ENCODE results near the gene DMD.
"Not testable (repeated sequence)": the region's sequence is repeated elsewhere in the genome, so short reads cannot be mapped to it uniquely, and the experiment has no call there.

The DMD gene

DNA sequence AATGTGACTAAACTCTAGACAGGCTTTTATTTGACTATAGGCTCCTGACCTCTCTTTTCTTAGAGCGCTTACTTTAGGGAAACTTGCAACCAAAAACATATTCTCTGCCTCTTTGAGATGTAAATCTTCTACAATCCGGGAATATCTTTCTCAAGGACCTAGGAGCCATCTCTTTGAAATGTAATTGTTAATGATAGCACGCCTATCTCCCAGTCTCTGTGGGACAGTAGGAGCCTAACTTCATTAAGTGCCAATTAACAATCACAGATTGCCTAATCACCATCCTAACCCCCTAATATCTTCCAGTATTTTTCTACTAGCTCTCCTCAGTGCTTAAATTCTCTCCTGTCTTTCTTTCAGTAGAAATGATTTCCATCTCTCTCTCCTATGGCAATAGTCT lies 628.6 kb downstream of the DMD start:
- DNase-seq = no peak

DNA sequence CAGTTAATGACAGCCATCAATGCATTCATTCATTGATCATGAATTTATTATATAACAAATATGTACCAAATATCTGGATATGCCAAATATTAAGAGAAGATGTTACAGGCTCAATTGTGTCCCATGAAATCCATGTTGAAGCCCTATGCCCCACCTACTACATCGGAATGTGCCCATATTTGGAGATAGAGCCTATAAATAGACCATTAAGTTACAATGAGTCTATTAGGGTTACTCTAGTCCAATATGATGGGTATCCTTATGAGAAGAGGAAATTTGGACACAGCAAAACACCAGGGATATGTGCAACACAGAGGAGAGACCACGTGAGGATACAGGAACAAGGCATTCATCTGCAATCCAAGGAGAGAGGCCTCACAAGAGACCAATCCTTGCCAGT lies 634.5 kb downstream of the DMD start:
- no peak for DNase-seq

DNA sequence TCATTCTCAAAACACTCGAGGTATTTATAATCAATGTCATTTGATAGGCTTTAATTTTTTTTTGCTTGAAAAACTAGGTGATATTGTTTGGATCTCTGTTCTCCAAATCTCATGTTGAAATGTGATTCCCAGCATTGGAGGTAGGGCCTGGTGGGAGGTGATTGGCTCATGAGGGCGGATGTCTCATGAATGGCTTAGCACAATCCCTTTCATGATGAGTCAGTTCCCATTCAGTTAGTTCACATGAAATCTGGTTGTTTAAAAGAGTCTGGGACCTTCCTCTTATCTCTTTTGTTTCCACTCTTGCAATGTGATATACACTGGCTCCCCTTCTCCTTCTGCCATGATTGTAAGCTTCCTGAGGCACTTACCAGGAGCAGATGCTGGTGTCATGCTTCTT lies 638.7 kb downstream of the DMD start:
- DNase-seq = no peak

DNA sequence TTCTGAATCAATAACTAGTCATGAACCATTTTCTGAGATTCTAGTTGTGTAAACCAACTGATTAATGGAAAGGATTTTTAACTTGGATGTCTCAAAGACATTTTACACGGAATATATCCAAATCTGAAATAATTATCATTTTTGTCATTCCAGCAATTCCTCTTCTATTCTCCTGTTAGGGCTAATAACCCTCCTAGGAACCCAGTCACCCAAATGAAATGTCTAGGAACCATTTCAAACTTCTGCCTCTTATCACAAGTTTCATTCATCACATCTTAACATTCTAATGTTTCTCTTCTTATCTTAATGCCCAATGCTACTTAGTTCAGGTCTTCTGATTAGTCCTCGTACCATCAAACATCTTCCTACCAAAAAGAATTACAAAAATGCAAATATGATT lies 639.8 kb downstream of the DMD start:
- DNase-seq = no peak

DNA sequence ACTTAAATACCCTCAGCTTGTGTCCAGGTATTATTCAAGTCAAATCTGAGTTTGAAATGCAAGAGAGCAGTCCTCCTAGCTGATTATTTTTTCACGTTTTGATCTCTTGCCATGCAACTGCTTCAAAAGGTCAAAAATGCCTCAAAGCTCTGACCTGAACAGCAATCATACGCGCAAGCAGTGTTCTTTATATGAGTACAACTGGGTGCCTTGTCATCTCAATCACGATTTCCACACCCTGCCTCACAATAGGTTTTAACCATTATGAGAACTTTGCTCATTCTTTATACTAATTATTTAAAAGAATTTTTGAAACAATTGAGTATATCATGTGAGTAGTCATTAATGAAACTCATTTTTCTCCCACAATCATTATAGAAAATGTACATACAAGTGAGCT lies 649.1 kb downstream of the DMD start:
- no peak for DNase-seq

DNA sequence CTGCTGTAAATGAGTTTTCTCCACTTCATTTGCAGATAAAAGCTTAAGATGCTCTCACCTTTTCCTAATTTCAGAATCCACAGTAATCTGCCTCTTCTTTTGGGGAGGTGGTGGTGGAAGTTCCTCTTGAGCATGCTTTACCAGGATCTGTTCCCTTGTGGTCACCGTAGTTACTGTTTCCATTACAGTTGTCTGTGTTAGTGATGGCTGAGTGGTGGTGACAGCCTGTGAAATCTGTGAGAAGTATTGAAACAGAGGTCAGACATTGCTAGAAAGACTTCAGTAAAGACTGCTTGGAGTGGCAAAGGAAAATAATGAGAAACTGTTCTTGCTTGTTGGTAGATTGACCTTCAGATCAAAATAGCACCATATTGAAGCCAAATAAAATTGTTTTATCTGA lies 666.2 kb downstream of the DMD start:
- DNase-seq = no peak

DNA sequence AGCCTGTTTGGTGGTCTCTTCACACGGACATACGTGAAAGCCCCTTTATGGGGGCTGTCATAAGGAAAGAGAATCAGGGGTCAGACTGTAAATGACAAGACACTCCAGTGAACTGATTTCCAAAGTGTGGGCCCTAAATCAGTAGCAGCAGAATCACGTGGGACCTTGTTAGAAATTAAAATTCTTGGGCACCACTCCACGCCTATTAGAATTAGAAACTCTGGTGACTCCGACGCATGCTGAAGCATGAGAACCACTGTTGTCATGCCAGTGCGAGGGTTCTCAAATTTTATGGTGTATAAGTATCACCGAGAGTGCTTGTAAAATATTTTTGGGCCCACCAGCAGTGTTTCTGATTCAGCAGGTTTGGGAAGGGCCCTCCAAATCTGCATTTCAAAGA lies 672.8 kb downstream of the DMD start:
- DNase-seq = no peak

GRCh38 chrX:32533848-32534247 lies 677.5 kb downstream of the DMD start:
- DNase-seq = no peak

DNA sequence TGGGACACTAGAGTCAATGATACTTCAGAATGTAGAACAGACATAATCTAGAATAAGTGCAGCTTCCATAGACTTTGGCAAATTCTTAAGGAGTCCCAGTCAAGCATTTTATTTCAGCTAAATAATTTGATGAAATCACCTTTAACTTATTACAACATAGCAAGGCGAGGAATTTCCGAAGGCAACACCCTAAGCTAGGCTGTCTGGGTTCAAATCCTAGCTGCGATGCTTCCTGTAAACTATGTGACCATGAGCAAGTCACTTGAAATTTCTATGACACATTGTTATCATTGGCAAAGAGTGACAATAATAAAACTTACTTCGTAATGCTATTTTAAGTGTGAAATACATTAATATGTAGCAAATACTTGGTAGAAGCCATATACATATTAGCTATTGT lies 679.1 kb downstream of the DMD start:
- no peak for DNase-seq

GRCh38 chrX:32530802-32531403 lies 680.4 kb downstream of the DMD start:
- DNase-seq = no peak

- DNase-seq = not testable (repeated sequence)
Observed at GRCh38 chrX:32528451-32528850, 682.9 kb downstream of the DMD start.

GRCh38 chrX:32525234-32525633 lies 686.1 kb downstream of the DMD start:
- no peak for DNase-seq

GRCh38 chrX:32524385-32524784 lies 687.0 kb downstream of the DMD start:
- no peak for DNase-seq

GRCh38 chrX:32520789-32521188 lies 690.6 kb downstream of the DMD start:
- no peak for DNase-seq

GRCh38 chrX:32514986-32515385 lies 696.4 kb downstream of the DMD start:
- no peak for DNase-seq

GRCh38 chrX:32501606-32502005 lies 709.7 kb downstream of the DMD start:
- DNase-seq = no peak

DNA sequence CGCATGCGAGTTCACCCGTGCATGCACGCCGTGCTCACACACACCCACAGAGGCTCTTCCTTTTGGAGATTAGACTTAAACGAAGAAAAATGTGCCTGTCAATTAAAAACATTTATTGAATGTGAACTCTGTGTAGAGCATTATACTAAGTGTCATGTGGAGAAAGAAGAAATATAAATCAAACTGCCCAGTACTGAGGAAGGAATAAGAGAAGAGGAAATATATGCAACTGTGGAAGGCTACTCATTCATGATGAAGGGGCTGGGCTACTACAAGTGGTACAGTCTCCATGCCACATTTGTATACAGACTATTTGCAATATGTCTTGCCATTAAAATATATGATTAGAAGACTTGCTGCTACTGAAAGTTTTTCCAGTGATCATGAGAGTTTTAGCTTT lies 714.7 kb downstream of the DMD start:
- DNase-seq = no peak

DNA sequence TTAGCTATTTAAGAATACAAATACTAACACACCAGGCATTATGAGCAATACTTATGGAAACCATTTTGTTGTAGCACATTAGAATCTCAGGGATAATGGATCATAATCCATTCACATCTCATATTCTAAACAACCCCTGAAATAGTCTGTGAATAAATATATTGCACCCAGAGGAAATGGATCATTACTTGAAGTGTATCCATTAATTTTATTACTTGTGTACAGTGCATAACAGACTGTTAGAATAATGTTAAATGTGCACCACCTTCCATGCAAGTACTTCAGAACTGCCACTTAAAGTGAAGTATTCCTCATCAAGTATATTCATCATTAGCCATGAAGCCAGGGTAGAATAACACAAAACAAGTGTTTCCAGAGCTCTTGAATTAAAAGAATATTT lies 715.5 kb downstream of the DMD start:
- no peak for DNase-seq

DNA sequence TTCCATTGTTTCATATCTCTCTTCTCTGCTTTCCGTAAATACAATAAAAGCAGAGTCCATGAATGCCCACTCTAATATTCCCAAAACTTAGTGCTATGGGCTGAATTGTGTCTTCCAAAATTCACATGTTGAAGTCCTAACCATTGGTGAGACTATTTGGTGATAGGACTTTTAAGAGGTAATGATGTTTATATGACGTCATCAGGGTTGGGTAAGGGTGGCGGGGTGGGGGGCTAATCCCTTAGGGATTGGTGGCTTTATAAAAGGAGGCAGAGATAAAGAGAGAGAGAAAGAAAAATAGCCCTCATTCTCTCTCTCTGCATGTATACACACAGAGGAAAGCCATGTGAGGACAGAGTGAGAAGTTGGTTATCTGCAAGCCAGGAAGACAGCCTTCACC lies 722.2 kb downstream of the DMD start:
- no peak for DNase-seq

DNA sequence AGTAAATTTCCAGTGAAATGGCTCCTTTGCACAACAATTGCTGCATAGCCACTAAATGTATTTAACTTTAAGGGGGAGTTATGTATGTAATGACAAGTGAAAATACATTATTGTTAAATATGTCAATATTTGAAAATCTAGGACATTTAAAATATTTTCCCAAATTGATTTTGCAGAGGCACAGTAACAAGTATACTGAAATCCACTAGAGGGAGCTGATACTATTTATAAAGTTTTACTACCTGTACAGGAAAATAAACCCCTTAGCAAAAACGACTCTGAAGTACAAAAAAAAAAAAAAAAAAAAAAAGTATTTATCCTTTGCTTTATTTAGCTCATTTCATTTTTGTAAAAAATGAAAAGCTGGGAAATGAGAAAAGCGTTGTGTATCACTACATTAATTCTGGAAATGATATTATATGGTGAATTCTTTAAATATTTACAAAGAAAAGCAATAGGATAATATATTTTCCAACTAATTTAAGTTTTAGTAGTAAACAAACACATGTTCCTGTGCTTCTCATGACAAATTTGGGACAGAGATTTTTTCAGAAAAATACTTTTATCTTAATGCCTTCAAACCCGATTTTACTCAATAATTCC lies 727.7 kb downstream of the DMD start:
- DNase-seq = no peak

- DNase-seq = no peak
Observed at GRCh38 chrX:32480019-32480418, 731.3 kb downstream of the DMD start.

GRCh38 chrX:32472364-32472763 lies 739.0 kb downstream of the DMD start:
- DNase-seq = no peak

- DNase-seq = no peak
Observed at GRCh38 chrX:32455704-32456103, 755.6 kb downstream of the DMD start.

DNA sequence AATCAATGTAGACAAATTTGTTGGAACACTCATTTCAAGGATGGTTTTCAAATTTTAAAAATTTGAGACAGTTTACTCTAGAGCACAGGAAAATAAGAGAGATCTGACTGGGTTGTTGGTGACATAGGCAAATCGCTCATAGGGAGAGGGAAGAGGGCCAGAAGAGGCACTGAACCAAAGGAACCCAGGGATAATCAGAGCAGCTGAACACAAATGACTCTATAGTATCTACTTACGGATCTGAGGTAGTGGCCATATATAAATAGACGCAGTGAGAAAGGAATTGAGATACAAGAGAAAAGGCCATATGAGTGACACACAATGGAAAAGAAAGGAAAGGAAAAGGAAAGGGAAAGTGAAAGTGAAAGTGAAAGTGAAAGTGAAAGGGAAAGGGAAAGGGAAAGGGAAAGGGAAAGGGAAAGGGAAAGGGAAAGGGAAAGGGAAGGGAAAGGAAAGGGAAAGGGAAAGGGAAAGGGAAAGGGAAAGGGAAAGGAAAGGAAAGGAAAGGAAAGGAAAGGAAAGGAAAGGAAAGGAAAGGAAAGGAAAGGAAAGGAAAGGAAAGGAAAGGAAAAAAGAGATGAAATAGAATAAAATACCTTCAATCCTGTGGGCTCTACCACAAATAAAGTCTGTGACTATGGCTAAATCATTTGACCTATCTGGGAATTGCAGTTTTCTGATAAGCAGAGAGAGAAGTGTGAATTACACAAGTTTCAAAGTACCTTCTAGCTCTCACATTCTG lies 759.2 kb downstream of the DMD start:
- no peak for DNase-seq

DNA sequence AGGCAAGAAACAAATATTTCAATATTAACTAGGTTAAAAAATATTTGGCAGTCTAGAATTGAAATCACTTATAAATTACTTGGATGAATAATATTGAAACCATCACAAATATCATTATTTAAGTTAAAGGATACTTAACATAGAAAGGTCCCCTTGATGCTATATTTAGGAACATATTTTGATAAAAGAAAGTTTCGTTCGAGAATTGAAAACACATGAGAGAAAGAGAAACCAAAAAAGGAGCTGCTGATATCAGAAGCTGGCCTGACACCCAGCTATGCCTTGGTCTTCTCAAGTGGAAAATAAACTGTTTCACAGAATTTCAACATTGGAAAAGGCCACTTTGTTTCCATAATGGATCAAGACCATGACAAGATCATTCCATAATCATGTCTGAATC lies 762.4 kb downstream of the DMD start:
- no peak for DNase-seq
